GM23248 (cell line): ENCODE data around the gene PRCC.

Experiments
- EZH2 ChIP-seq: fragments of 200-600 bp; sonication (generic); IDR thresholded peaks from 2 replicates; pipeline ENCODE4 v1.6.1; 2018; ENCODE audit warnings: antibody characterized with exemption, mild to moderate bottlenecking; ENCODE audit not compliant: insufficient read depth, poor library complexity, severe bottlenecking
- EZH2phosphoT487 ChIP-seq: fragments of 200-600 bp; sonication (generic); IDR thresholded peaks from 2 replicates; pipeline ENCODE4 v1.6.1; 2018; ENCODE audit warnings: antibody characterized with exemption, moderate library complexity, mild to moderate bottlenecking, low read depth; ENCODE audit not compliant: insufficient read depth

DNA sequence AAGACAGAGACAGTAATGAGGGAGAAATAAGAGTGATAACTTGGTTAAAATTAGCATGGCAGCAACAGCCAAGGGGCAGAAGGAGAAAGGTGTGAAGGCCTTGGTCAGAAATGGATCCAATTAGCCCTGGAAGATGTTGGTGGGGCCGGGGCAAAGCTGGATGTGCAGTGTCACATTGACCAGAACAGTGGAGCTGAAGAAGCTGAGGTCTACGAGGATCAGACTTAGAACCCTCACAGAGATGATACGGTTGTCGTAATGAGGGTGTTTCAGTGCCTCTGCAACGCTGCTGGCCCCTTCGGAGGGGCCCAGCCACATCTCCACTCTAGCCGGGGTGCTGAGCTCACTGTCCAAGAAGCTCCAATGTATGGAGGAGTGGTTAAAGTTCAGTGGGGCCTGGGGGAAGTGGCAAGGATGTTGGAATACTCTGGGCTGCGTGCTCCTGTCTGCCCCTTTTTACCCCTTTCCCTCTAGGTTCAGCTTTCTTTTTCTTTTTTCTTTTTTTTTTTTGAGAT lies 35.1 kb downstream of the PRCC start:
- TF ChIP-seq EZH2 = no peak
- TF ChIP-seq EZH2phosphoT487 = no peak
